ENCODE results near the gene GMPPA.

- TF ChIP-seq POLR2A (IDR thresholded peaks at IDR 0.05; ENCODE audit: low read length) = no peak
- no peak for TF ChIP-seq GATA1 (IDR thresholded peaks at IDR 0.05; ENCODE audit: low read depth, low read length)
Observed at GRCh38 chr2:219493086-219493485, 5.6 kb upstream of the GMPPA start.
